Measurements from ENCODE around the gene FDPS.
A peak's percentile ranks its signal among the peaks of the same experiment; 100 is the strongest.

FDPS gene

GRCh38 chr1:155320252-155320651, 11.6 kb downstream of the FDPS start:
- TF ChIP-seq ZNF830 (tag by site-specific recombination; IDR thresholded peaks at IDR 0.05; ENCODE audit: low read depth) (no peak), ZNF248 (tag by site-specific recombination; IDR thresholded peaks at IDR 0.05) (no peak), IKZF3 (tag by site-specific recombination; IDR thresholded peaks at IDR 0.05) (0 out of 2 replicates have a peak, but pooled peaks have one; percentile 3)
- Histone ChIP-seq H3K27ac (ENCODE audit: extremely low read depth, low read depth, low read length) (0 out of 2 replicates have a peak overlapping the region, but pooled peaks have one; percentile 13), H3K9me3 (ENCODE audit: control insufficient read depth, insufficient read depth, low read depth, low read length) (no peaks in the 10 kb centered on the region), H3K36me3 (ENCODE audit: control insufficient read depth in 2 of 2, insufficient read depth in 1 of 2, low read length in 2 of 2) (peaks cover 17 to 53% of the 10 kb centered on the region in 2 experiments; a peak in 2 of 3 replicates), H3K4me1 (ENCODE audit: control insufficient read depth, insufficient read depth, low read length) (no peaks in the 10 kb centered on the region), H3K4me3 (ENCODE audit: low read depth, low read length) (no peak overlapping the region)
- ChIA-PET POLR2A (interaction anchor here (1.6 kb wide), 1 partner anchor 10 kb away, joined by 3 read pairs; no protein-coding TSS in a partner anchor), CTCF (interaction anchor here (0.6 to 0.7 kb wide), 2 partner anchors 70 to 151 kb away, joined by 3 read pairs; no protein-coding TSS in a partner anchor)

GRCh38 chr1:155320661-155321617, 12.3 kb downstream of the FDPS start, which contains the start of gene RUSC1:
Gene RUSC1, plus strand, starts transcription at chr1:155320894. Its CDS starts 880 bp downstream, at chr1:155321774.
- Histone ChIP-seq H3K27ac (ENCODE audit: extremely low read depth, low read depth, low read length) (peak within 1 kb of the TSS; percentile 13; the same call in 1 of the 2 replicates), H3K36me3 (ENCODE audit: control insufficient read depth in 2 of 2, insufficient read depth in 1 of 2, low read length in 2 of 2) (peaks cover 13 to 60% of the 10 kb centered on the region in 2 experiments; a peak in 2 of 3 replicates), H3K9me3 (ENCODE audit: control insufficient read depth, insufficient read depth, low read depth, low read length) (no peaks in the 10 kb centered on the region), H3K4me3 (ENCODE audit: low read depth, low read length) (no peak within 1 kb of the TSS), H3K4me1 (ENCODE audit: control insufficient read depth, insufficient read depth, low read length) (0 out of 2 replicates have a peak, but pooled peaks cover 3% of the 10 kb centered on the region)
- TF ChIP-seq ZNF341 (tag by site-specific recombination; IDR thresholded peaks at IDR 0.05; ENCODE audit: low read depth) (0 out of 2 replicates have a peak, but pooled peaks have one; percentile 9), IKZF3 (tag by site-specific recombination; IDR thresholded peaks at IDR 0.05) (no peak), KLF8 (tag by site-specific recombination; IDR thresholded peaks at IDR 0.05) (peak; percentile 60; the same call in 1 of the 2 replicates), GLIS2 (tag by site-specific recombination; IDR thresholded peaks at IDR 0.05) (0 out of 2 replicates have a peak, but pooled peaks have one; percentile 5)
- POLR2A ChIA-PET: interaction anchor here (0.8 to 4.4 kb wide), 6 partner anchors 7 to 242 kb away, joined by 3 to 32 read pairs (median 3); partner anchors contain the start of genes ASH1L and CLK2
- CTCF ChIA-PET: interaction anchor here (0.6 to 8.4 kb wide), 6 partner anchors 11 to 235 kb away, joined by 3 to 77 read pairs (median 3); no protein-coding TSS in a partner anchor

- ChIA-PET CTCF (interaction anchor here (0.6 to 8.4 kb wide), 12 partner anchors 10 to 236 kb away, joined by 3 to 77 read pairs (median 4); partner anchors contain the start of genes HCN3 and MTX1), POLR2A (interaction anchor here (0.8 to 4.4 kb wide), 7 partner anchors 8 to 241 kb away, joined by 3 to 32 read pairs (median 3); partner anchors contain the start of genes ASH1L, CLK2 and SCAMP3)
These were observed 13.2 kb downstream of the FDPS start for GRCh38 chr1:155321639-155322503.

More at GRCh38 chr1:155321639-155322503, 13.2 kb downstream of the FDPS start:
- Histone ChIP-seq H3K27ac (ENCODE audit: extremely low read depth, low read depth, low read length) (peak overlapping the region; percentile 7), H3K4me3 (ENCODE audit: low read depth, low read length) (no peak overlapping the region), H3K9me3 (ENCODE audit: control insufficient read depth, insufficient read depth, low read depth, low read length) (no peaks in the 10 kb centered on the region), H3K4me1 (ENCODE audit: control insufficient read depth, insufficient read depth, low read length) (0 out of 2 replicates have a peak, but pooled peaks cover 3% of the 10 kb centered on the region), H3K36me3 (ENCODE audit: control insufficient read depth in 2 of 2, insufficient read depth in 1 of 2, low read length in 2 of 2) (peaks cover 13 to 60% of the 10 kb centered on the region in 2 experiments; a peak in 2 of 3 replicates)
- TF ChIP-seq ZNF202 (tag by site-specific recombination; IDR thresholded peaks at IDR 0.05; ENCODE audit: borderline replicate concordance): no peak
- TF ChIP-seq ZNF280C (tag by site-specific recombination; IDR thresholded peaks at IDR 0.05): no peak
- TF ChIP-seq ZNF600 (tag by site-specific recombination; IDR thresholded peaks at IDR 0.05): peak; percentile 43; the same call in 1 of the 2 replicates
- 0 out of 2 replicates have a peak, but pooled peaks have one; percentile 19 for TF ChIP-seq PATZ1 (tag by site-specific recombination; IDR thresholded peaks at IDR 0.05)
- TF ChIP-seq ZBTB17 (tag by site-specific recombination; IDR thresholded peaks at IDR 0.05): peak; percentile 74
- TF ChIP-seq IKZF3 (tag by site-specific recombination; IDR thresholded peaks at IDR 0.05): 0 out of 2 replicates have a peak, but pooled peaks have one; percentile 56

Measured in HEK293 (cell line).